GM13976 (cell line): ENCODE data around the gene GABRP.

Experiments
- DNase-seq: peaks from one replicate; pipeline ENCODE4 v3.0.0; 2012; ENCODE audit warnings: low spot score
- in situ Hi-C: fragments of 300-500 bp; cut with MboI; formaldehyde crosslinking; loops from one replicate; pipeline ENCODE4 v1.12.0; 2022; ENCODE audit warnings: low sequenced_read_pairs, mixed read lengths, inconsistent platforms; ENCODE audit not compliant: unreplicated experiment
- TF ChIP-seq, protein P1 (sequence below): IDR thresholded peaks from 2 replicates; pipeline ENCODE4 v1.5.1; 2012; ENCODE audit warnings: borderline replicate concordance, mild to moderate bottlenecking; ENCODE audit not compliant: insufficient read depth; ENCODE audit errors: extremely low read depth, missing control alignments, control extremely low read depth

The GABRP gene

DNA sequence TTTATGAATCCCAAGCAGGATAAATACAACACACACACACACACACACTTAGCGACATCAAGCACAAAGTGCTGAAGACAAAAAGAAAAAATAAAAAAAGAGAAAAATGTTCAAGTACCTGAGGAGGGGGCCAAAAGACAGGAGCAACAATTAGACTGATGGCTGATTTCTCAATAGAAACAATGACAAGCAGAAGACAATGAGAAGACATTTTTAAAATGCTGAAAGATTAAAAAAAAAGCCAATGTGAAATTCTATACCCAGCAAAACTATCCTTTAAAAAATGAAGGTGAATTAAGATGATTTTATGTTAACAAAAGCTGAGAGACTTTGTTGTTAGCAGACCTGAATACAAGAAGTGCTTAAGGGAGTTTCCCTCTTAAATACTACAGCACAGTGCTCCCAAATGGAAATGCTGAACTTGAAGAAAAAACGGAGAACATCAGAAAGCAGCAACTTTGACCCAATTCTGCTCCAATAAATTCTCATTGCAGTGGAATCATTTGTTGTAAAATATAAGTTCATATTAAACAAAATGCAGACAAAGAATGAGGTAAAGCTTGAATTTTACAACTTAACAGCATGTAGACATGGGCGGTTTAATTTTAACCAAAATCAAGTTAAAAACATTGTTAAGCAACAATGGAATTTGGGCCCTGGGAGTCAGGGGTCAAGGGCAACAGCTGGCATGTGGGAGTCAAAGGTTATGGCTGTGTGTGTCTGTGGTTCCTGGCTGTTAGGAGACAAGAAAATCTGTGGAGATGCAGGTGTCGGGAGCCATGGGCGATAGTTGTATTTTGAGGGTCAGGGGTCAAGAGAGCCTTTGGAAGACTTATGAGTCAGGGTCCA, 77.5 kb downstream of the GABRP start:
- no peak for DNase-seq
- in situ Hi-C loops: no loop called here
- TF ChIP-seq, protein P1, sequence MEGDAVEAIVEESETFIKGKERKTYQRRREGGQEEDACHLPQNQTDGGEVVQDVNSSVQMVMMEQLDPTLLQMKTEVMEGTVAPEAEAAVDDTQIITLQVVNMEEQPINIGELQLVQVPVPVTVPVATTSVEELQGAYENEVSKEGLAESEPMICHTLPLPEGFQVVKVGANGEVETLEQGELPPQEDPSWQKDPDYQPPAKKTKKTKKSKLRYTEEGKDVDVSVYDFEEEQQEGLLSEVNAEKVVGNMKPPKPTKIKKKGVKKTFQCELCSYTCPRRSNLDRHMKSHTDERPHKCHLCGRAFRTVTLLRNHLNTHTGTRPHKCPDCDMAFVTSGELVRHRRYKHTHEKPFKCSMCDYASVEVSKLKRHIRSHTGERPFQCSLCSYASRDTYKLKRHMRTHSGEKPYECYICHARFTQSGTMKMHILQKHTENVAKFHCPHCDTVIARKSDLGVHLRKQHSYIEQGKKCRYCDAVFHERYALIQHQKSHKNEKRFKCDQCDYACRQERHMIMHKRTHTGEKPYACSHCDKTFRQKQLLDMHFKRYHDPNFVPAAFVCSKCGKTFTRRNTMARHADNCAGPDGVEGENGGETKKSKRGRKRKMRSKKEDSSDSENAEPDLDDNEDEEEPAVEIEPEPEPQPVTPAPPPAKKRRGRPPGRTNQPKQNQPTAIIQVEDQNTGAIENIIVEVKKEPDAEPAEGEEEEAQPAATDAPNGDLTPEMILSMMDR: no peak

DNA sequence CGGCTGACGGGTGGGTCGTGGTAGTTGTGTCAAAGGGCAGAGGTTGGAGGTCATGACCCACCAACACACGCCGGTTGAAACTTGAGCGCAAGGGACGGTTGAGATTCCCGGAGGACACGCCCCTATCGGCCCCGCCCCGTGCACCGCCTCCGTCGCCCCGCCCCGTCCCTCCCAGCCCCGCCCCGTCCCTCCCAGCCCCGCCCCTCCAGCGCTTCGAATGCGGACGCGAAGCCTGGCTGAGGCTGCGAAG, 78.1 kb downstream of the GABRP start:
- in situ Hi-C loops: no loop called here
- TF ChIP-seq, protein P1: no peak
- DNase-seq: no peak

DNA sequence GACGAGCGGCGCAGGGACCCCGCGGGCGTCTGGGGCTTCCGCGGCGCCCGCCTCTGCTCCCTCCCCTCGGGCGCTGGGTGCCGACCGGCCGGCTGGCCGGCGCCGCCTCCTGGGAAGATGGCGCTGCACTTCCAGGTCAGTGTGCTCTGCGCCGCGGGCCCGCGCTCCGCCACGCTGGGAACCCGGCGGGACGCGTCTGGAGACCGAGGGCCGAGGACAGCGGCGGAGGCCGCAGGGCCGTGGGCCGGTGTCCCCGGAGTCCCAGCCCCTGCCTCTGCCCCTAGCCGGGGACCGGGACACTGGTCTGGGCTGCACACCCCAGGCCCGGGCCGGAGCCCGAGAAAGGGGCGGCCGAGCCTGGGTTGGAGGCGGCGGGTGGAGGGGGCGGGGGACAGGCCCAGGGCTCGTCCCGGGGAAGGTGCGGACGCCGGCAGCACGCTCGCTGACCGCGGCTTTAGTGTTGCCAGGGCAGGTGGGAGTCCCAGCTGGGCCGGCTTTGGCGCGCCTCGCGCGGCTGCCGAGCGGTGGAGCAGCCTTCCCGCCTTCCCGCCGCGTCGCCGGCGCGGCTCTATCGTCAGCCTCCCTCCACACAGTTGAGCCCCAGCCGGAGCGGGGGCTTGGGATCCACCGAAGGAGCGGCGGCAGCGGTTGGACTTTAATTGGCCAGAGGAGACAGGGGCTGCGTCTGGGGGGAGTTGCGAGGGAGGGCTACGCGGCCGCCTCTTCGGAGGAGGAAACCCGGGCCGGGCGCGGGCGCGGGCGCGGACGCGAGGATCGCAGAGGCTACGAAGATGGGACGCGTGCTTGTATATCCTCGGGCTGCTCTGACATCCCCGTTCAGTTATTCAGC, 78.6 kb downstream of the GABRP start, which contains the start of gene RANBP17:
Gene RANBP17, plus strand, starts transcription at position 102 of the 850 bp plus-strand sequence.
- in situ Hi-C loops: no loop called here
- no peak for DNase-seq
- TF ChIP-seq, protein P1: no peak

DNA sequence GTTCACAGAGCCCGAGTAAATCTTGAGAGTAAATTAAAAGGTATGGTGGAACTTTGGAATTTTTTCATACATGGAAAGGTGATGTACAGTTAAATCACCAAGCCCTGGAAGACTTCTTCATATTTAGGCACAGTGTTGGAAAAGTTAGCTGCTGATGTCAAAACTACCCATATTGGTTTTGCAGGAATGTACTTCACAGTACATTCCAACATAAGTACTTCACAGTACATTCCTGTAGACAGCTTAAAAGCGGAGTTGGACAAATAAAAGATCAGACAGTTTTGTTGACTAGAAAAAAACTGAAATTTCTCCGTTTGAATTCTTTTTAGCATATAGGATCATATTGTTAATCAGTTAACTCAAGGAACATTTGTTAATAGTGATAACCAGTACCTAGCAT, 80.1 kb downstream of the GABRP start:
- no peak for DNase-seq

More for the DNA sequence above, 80.1 kb downstream of the GABRP start:
- TF ChIP-seq, protein P1: no peak
- in situ Hi-C loops: no loop called here
